NB4 (cell line): ENCODE measurements around the gene RAB3C.

Experiments used
- DNase-seq: peaks from one replicate; pipeline ENCODE4 v3.0.0; 2010; ENCODE audit warnings: low read depth
- H3K4me3 ChIP-seq: one replicate; pipeline ENCODE4 v1.5.1; 2011; ENCODE audit warnings: mild to moderate bottlenecking, low read depth, low read length, moderate library complexity
- MYC ChIP-seq: IDR thresholded peaks from 2 replicates; pipeline ENCODE4 v1.6.1; 2011; ENCODE audit warnings: low read depth, low read length
- POLR2A ChIP-seq: IDR thresholded peaks from 2 replicates; pipeline ENCODE4 v1.6.1; 2011; ENCODE audit warnings: mild to moderate bottlenecking; ENCODE audit not compliant: insufficient read length; ENCODE audit errors: extremely low read depth
- TF ChIP-seq, protein P1 (sequence below): IDR thresholded peaks from one replicate; pipeline ENCODE4 v1.5.1; 2012; ENCODE audit warnings: low read depth, low read length
- TF ChIP-seq, protein P2 (sequence below): IDR thresholded peaks from 2 replicates; pipeline ENCODE4 v1.6.1; 2011; ENCODE audit warnings: low read depth, low read length

RAB3C gene

DNA sequence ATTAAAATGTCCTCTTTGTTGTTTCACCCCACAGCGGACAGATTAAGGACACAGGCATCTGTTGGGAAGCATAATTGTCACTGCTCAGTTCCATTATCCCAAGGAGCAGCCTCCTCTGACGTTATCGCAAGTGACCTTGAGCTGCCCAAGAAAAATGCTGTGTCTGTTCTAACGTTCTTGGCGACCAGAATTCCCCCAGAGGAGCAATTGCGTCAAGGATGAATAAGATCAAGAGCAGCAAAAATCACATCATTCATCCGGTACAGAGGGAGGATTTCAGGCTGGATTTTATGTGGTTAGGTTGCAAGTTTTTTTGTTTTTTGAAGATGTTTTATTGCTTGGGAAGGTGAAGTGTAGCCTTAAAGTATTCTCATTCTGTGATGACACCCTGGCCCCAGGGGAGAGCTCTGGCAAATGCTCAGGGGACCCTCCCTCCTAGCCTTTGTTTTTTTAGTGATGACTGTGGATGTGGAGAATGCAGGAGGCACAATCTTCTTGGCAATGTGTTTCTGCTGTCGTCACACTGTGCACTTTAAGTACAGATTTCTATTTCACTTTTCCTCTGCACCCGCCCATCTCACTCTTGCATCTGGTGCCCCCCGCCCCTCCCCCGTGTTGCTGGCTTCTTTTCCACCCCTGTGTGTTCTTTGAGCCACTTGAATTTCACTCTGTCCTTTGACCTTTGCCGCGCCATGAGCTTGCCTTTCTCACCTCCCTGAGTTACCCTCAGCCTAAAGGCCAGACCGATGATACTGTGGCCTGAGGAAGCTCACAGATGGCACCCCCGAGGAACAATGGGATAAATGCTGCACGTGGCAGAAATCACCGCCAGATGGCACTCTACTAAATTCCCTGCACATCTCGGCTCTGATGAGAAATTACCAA, 308.5 kb downstream of the RAB3C start:
- DNase-seq = peak; percentile 69
- H3K4me3 ChIP-seq = no peak overlapping the region
- TF ChIP-seq MYC = peak; percentile 23; the same call in 1 of the 2 replicates
- TF ChIP-seq, protein P1, sequence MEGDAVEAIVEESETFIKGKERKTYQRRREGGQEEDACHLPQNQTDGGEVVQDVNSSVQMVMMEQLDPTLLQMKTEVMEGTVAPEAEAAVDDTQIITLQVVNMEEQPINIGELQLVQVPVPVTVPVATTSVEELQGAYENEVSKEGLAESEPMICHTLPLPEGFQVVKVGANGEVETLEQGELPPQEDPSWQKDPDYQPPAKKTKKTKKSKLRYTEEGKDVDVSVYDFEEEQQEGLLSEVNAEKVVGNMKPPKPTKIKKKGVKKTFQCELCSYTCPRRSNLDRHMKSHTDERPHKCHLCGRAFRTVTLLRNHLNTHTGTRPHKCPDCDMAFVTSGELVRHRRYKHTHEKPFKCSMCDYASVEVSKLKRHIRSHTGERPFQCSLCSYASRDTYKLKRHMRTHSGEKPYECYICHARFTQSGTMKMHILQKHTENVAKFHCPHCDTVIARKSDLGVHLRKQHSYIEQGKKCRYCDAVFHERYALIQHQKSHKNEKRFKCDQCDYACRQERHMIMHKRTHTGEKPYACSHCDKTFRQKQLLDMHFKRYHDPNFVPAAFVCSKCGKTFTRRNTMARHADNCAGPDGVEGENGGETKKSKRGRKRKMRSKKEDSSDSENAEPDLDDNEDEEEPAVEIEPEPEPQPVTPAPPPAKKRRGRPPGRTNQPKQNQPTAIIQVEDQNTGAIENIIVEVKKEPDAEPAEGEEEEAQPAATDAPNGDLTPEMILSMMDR = peak; percentile 71
- TF ChIP-seq, protein P2, sequence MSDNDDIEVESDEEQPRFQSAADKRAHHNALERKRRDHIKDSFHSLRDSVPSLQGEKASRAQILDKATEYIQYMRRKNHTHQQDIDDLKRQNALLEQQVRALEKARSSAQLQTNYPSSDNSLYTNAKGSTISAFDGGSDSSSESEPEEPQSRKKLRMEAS = peak; percentile 82
- no peak for TF ChIP-seq POLR2A

DNA sequence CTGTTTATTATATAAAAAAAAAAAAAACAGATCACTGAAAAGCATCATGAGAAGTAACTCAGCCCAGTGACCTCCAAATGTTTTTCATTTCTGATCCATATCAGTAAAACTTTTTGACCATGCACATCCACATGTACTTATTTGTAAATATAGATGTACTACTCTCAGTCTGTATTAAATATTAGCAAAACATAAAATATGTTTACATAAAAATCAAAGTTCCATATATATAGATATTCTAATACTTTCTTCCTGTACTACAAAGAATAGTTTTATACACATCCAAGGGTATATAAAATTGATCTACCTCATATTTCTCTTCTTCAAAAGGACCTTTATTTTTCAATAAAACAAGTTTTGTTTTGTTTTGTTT, 309.1 kb downstream of the RAB3C start:
- TF ChIP-seq, protein P2 = no peak
- TF ChIP-seq POLR2A (no peak), MYC (no peak)
- TF ChIP-seq, protein P1 = no peak
- no peak for DNase-seq
- H3K4me3 ChIP-seq = no peak overlapping the region

GRCh38 chr5:58893551-58893950, 310.7 kb downstream of the RAB3C start:
- no peak for DNase-seq
- H3K4me3 ChIP-seq = no peak overlapping the region
- no peak for TF ChIP-seq MYC
- TF ChIP-seq, protein P2 = no peak
- TF ChIP-seq, protein P1 = no peak
- no peak for TF ChIP-seq POLR2A

DNA sequence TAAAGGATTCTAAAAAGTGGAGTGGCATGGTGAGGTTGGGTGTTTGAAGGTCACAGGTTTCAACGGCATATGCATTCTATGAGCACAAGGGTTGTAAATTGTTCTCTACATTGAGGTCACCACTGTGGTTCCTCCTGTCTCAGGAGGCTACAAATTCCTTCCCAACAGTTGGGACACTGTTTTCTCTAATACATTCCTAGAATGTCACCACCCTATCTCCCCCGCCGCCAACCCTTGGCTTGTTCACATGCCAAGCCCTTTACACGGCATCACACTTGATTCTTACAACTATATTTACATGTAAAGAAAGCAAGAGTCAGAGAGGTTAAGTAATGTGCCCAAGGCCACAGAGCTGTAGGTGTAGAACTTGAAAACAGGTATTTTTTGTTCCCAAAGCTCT, 315.1 kb downstream of the RAB3C start:
- no peak for DNase-seq
- no peak for TF ChIP-seq POLR2A
- TF ChIP-seq, protein P2 = no peak
- TF ChIP-seq, protein P1 = no peak
- TF ChIP-seq MYC = no peak
- no peak overlapping the region for H3K4me3 ChIP-seq

GRCh38 chr5:58898538-58898937, 315.7 kb downstream of the RAB3C start:
- no peak for DNase-seq
- H3K4me3 ChIP-seq = no peak overlapping the region
- TF ChIP-seq, protein P1 = no peak
- TF ChIP-seq POLR2A (no peak), MYC (no peak)
- TF ChIP-seq, protein P2 = no peak
